Cardiac septum (tissue), 1 donor: ENCODE results near the gene LSP1. TPM values are rescaled to one million over a fixed set of nuclear protein-coding genes. Genes with fewer than 3 reads are reported as not detected.
A peak's percentile ranks its signal among the peaks of the same experiment; 100 is the strongest.
"Not testable (repeated sequence)": the region's sequence is repeated elsewhere in the genome, so short reads cannot be mapped to it uniquely, and the experiment has no call there.

ENCODE experiments used
- DNase-seq: peaks from one replicate; pipeline ENCODE4 v3.0.0-alpha.2; 2020; ENCODE audit warnings: low spot score
- intact Hi-C: fragments of 100-400 bp; cut with DNase I; formaldehyde crosslinking; loops from one replicate; pipeline ENCODE4 v1.14.0; 2022
- total RNA-seq: library from RNA; stranded (reverse); fragmentation: NEBNext Ultra II Directional; extraction: Animal tissue kit (Norgen Biotek cat#: 25700); gene quantifications from one replicate; pipeline ENCODE4 v1.2.1, GENCODE V29; 2021
- donor health status: DM: no; HTN: no; CAD: no.

LSP1 gene
- total RNA-seq, 1 donor from 2014 or later: 35.1 TPM

DNA sequence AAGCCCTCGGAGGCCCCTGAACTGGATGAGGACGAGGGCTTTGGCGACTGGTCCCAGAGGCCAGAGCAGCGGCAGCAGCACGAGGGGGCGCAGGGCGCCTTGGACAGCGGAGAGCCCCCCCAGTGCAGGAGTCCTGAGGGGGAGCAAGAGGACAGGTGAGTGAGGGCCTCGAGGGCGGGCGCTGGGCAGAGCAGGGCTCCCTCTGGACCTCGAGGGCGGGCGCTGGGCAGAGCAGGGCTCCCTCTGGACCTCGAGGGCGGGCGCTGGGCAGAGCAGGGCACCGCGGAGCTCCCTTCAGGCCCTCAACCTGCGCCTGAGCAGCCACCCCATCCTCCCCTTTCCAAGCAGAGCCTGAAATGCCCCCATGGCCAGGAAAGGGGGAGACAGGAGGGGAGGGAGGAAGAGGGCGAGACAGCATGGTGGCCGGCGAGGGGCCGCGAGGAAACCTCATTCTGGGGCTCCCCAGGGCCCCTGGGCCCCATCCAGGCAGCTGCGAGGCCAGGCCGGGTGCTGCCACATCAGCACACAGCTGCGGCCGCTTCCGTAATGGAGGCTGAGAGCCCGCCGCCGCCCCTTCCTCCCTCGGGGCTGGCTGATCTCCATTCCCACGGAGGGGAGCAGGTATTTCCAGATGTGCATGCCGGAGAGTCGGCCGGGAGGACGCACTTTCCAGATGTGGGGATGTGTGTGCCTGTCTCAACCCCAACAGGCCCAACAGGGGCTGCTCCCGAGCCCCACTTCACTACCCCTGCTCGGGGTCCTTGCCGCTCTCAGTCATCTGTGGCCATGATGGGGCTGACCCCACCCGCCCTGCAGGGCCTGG, 28.8 kb downstream of the LSP1 start:
- intact Hi-C loops: loop anchor here (2.0 to 5.0 kb wide), 4 partner anchors 36 to 269 kb away; partner anchors contain the start of genes TNNI2 and TNNT3
- peak; percentile 63 for DNase-seq

DNA sequence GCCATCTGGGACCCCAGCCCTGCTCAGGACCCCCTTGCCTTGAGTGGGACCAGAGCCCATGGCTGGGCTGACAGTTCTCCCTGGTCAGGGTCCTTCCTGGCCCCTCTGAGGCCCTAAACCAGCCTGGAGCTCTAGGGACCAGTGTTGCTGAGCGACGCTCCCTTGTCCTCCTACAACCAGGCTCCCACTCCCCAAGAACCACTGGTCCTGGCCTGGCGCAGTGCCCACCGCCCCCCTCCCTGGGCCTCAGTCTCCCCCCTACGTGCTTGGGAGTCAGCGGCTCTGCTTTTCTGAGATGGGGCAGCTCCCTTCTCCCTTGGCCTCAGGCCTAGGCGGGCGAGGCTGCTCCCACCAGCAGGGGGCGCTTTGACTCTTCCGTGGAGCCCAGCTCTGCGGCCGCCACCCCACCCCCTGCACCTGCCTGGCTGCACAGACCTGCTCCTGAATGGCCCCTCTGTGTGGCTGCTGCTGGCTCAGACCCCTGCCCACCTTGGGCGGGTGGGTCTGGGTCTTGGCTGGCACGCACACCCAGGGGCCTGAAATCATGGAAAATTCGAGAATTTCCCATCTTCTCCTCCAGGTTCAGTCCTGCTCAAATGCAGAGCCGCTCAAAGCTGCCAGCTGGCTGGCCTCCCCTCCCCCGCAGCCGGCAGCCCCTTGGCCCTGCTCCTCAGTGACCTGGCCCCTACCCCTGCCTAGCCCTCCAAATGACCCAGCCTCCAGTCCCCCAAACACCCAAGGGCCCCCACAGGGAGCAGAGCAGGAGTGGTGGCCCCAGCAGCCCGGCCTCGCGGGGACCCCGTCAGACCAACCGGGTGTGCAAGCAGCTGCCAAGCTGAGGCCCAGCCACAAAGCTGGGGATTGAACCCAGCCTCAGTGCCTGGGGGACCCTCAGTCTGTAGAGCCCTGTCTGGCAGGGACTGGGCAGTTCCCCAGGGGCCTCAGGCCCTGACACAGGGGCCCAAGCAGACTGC, 29.7 kb downstream of the LSP1 start:
- intact Hi-C loops: loop anchor here (2.0 to 5.0 kb wide), 4 partner anchors 35 to 268 kb away; partner anchors contain the start of genes TNNI2 and TNNT3
- DNase-seq: peak; percentile 92

DNA sequence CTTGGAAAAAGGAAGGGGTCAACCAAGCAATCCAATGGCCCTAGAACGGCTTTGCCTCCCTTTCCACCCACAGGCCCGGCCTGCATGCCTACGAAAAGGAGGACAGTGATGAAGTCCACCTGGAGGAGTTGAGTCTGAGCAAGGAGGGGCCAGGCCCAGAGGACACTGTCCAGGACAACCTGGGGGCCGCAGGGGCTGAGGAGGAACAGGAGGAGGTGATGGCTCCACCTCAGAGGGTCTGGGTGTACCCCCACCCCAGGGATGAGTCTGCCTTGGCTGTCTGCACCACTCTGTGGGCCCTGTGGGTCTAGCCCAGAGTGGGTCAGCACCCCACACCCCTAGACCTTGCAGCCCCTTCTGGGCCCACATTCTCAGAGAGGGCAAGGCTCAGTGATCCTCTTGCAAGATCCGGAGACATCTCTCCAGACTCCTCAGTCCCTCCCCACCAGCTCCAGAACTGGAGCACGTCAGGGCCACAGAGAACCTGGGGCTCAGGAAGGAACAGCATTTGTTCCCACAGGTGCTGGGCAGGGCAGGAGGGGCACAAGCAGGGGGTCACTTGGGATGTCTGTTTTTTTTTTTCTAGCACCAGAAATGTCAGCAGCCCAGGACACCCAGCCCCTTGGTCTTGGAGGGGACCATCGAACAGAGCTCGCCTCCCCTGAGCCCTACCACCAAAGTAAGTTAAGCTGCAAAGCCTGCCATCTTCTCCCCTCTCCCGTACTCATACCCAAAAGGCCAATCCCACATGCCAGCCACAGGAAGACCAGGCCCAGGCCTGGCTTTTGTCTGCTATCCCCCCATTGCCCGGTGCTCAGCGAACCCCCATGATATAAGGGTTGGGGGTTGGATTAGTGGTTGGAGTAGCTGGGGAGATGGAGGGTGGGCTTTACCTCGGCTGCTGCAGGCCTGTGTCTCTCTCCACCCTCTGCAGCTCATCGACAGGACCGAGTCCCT, 30.7 kb downstream of the LSP1 start:
- no peak for DNase-seq
- intact Hi-C loops: loop anchor here (2.0 to 5.0 kb wide), 4 partner anchors 34 to 267 kb away; partner anchors contain the start of genes TNNI2 and TNNT3

DNA sequence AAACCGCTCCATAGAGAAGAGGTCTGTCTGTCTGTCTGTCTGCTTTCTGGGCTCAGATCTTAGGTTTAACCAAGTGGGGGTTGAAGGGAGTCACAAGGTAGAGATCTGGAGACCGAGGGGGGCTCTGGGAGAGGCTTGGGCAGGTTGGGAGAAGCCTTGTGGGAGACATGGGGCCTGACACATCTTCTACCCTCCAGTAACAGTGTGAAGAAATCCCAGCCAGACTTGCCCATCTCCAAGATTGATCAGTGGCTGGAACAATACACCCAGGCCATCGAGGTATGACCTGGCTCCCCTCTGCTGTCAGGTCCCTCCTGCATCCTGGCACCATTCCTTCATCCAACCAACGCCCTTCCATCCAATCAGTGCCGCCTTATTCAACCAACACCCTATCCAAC, 31.4 kb downstream of the LSP1 start:
- intact Hi-C loops: loop anchor here (5.0 kb wide), 3 partner anchors 33 to 192 kb away; partner anchors contain the start of genes TNNI2 and TNNT3
- no peak for DNase-seq

DNA sequence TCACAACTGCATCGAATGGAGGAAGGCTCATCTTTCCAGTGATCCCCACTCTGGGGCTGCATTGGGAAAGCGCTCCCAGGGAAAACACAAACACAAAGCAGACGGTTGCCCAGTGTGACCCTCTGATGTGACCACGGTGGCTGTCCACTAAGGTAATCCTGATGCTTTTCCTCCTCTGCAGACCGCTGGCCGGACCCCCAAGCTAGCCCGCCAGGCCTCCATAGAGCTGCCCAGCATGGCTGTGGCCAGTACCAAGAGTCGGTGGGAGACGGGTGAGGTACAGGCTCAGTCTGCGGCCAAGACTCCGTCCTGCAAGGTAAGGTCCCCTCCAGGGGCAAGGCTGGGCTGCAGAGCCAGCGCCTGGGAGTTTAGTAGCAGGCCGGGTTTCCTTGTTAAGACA, 33.7 kb downstream of the LSP1 start:
- intact Hi-C loops, DNase-seq: not testable (repeated sequence)

DNA sequence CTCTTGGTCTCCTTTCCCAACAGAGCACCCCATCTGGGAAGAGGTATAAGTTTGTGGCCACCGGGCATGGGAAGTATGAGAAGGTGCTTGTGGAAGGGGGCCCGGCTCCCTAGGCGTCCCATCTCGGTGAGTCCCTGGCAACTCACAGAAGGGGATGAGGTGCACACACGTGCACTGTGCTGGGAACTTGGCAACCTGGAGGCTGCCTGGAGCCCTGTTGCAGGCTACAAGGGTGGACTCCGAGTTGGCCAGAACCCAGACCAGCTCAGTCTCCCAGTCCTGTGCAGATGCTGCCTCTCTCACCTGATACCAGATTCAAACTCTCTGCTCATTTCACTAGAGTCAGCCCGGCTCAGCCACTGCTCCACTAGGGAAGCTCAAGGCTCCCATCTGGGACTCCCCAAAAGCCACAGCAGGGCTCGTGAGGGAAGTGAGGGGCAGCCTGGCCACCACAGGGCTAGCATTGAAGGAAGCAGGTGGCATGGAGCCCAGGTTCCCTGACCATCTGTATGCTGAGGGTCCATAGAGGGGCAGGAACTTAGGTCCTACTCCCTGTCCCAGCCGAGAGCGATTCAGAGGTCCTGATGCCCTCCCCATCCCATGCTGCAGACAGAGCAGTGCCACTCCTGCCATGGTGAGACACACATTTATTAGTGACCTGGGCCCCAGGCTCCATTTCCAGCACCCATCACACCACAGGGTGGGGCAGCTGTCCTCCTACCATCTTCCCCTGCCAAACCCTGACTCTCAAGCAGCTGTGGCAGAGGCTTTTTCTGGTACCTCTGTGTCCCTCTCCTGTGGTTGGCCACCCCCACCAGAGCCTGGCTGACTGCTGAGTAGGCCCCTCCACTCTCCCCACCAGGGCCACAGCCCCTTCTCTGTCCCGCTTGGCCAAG, 34.8 kb downstream of the LSP1 start:
- intact Hi-C loops: no loop called here
- no peak for DNase-seq

DNA sequence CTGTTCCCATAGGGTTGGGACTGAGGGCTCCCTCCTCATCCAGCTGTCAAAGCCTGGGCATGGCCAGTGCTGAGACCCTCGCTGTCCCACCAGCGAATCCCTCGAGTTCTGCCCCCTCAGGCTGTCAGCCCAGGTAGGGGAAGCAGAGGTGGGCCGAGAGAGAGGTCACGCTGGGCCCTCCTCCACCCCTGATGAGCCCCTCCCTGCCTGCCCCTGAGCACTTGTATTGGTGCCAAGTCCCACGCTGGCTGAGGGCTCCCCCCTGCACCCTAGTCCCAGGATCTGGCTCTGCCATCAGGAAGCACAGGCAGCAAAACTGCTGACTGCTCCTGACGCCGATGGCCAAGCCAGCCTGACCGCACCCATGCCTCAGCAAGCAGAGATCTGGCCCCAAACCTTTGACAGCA, 35.5 kb downstream of the LSP1 start:
- no peak for DNase-seq
- intact Hi-C loops: no loop called here

DNA sequence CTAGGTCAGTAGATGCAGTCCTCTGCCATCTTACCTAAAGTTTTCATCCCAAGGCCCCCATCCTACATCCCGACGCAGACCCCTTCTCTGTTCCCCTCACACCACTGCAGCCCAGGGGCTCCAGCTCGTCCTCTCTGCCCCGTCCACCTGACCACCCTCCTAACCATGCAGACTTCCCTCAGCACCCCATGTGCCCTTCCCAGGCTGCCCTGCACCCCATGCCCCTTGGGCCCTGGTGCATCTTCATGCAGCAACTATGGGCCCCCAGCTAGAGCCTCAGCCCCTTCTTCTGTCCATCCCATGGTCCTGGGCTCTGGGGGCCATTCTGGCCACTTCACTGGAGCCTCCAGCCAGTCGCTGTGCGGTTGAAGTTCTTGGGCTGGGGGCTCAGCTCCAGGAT, 35.9 kb downstream of the LSP1 start:
- DNase-seq: no peak
- intact Hi-C loops: no loop called here

DNA sequence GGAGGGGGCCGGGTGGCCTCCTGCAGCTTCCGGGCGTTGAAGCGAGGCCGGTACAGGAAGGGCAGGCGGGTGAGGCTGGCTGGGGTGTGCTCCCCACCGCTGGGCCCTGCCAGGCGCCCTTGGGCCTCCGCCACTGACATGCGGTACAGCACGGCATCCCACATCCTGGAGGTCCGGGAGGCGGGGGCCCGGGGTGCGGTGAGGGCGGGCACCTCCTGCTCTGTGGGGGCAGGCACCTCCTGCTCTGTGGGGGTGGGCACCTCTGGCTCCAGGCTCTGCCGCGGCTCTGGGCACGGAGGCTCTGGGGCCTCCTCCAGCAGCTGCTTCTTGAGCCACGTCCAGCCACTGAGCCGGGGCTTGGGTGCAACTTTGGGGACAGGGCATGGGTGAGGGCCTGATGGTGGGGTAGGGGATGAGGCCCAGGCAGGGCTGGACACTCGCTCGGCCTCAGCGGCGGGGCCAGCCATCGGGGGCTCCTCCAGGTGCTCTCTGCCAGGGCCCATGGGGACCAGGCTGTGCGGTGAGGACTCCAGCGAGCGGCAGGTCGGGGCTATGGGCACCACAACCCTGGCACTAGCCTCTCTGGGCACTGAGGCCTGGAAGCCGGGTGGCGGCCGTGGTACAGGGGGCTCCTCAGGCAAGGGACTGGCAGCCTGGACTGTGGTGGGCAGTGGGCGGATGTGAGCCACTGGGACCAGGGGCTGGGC, 36.5 kb downstream of the LSP1 start:
- intact Hi-C loops: no loop called here
- DNase-seq: no peak

DNA sequence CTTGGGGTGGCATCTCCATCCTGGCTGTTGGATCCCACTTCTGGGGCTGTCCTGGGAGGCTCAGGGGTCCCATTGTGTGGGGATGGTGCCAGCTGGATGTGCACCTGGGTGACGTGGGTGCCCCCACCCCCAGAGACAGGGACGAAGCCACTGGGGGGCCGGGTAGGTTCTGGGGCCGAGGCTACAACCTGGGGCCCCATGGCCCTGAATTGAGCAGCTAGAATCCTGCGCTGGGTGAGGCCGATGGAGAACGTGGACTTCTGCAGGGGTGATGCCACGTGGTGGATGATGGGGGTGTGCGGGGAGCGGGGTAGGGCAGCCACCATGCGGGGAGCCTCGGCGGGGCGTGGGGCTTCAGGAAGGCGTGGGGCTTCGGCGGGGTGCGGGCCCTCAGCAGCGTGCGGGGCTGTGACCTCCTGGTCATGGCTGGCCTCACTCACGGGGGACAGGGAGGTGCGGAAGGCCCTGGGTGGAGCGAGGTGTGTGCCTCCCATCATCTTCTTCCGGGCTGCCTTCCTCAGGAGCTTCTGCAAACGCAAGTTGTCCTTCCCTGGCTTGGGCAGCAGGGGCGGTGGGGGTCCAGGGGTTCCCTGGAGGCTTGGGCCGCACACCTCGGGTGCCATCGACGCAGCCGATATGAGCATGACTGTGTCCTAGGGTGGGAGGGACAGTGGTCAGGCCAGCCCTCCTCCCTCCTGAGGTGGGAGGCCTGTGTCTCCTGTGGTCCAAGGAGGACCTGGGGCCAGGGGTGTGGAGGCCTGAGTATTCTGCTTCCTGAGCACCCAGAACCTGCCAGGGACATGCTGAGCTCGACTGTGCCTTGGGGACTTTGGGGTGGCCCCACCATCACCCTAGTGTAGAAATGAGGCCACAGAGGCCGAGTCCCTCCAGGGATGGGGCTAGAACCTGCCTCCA, 37.3 kb downstream of the LSP1 start:
- no peak for DNase-seq
- intact Hi-C loops: no loop called here

DNA sequence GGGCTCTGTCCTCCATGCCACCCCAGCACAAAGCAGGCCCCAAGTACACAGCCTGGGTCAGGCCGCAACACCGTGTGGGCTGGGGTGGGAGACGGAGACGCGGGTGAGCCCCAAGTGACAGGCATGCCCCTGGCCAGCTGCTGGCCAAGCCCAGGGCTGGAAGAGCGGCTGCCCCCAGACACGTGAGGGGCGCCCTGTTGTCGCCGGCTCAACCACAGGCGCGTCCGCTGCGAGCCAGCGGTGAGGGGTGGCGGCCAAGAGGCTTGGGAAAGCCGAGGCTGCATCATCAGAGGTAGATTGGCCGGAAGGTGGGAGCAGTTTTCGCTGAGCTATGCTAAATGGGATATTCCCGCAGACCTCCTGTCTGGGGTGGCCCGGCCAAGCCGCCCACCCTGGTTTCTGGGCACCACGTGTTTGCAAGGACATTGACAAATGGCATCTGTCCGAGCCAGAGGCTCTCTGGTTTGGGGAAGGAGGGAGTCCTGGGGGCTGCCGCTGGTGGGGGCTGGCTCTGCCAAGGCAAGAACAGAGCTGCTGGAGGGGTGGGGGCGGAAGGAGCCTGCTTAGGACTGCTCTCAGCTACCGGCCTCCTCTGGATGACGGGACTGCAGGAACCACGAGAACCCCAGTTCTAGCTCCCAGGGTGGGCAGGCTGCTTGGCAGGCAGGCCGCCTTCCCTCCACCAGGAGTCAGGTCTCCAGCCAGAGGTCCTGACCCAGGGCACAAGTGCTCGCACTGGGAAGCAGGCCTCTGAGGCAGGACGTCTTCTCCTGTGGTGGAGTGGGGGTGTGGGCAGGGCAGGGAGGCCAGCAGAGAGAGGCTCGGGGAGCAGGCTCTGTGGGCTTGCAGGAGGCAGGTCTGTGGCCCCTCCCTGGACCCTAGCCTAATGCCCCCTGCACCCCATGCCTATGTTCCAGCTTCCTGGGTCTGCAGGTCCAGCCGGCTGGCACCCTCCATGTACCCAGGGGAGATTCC, 38.3 kb downstream of the LSP1 start:
- DNase-seq: no peak
- intact Hi-C loops: no loop called here

DNA sequence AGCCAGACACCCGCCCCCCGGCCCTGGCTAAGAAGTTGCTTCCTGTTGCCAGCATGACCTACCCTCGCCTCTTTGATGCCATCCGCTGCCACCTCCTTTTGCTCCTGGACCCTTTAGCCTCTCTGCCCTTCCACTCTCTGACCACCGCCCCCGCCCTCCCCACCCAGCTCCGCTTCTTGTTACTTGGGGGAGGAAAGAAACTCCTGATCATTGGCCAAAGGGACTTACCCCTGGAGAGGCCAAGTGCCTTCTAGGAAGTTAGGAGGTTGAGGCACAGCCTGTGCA, 38.9 kb downstream of the LSP1 start, which contains the start of gene PRR33:
Gene PRR33, minus strand, starts transcription at position 65 of the 285 bp plus-strand sequence. CDS start 1,311 bp downstream, outside the sequence.
- intact Hi-C loops: no loop called here
- no peak for DNase-seq

DNA sequence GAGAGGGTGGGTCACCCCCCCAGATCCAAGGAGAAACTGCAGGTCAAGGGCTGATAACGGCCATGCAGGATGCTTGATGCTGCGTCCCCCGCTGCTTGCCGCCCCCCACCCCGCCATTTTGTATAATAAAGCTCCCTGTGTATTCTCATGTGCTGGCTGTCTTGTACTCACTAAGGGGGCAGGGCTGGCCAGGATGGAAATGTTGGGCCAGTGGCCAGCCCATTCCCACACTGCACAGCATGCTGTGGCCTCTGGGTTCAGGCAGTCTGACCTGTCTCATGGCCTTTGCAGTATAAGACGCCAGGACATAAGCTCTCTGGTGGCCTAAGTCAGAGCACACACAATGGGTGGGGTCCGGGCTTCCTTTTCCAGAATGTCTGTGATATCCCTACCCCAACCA, 39.2 kb downstream of the LSP1 start:
- no peak for DNase-seq

DNA sequence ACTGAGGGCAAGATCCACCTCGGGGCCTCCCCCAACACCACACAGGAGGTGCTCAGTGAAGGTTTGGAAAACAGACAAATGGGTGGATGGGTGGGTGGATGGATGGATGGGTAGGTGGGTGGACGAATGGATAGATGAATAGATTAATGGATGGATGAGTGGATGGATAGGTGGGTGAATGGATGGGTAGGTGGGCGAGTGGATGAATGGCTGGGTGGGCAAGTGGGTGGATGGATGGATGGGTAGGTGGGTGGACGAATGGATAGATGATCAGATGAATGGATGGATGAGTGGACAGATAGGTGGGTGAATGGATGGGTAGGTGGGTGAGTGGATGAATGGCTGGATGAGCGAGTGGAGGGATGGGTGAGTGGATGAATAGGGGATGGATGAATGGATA, 39.7 kb downstream of the LSP1 start:
- intact Hi-C loops: no loop called here
- no peak for DNase-seq

More for the DNA sequence above, 39.2 kb downstream of the LSP1 start:
- intact Hi-C loops: no loop called here
